ENCODE measurements around the gene PPIH. TPM values are rescaled to one million over a fixed set of nuclear protein-coding genes. Genes with fewer than 3 reads are reported as not detected.

Gene PPIH
- total and polyA plus RNA-seq, 2 of the 13 experiments (the other 11 are each of a cell fraction or from before 2014, with no cell fraction given) = 29.9 to 72.6 TPM

- TF ChIP-seq HDAC2 (CRISPR knock-in tag; IDR thresholded peaks at IDR 0.05) = peak; percentile 81; the same call in 1 of the 2 replicates
- TF ChIP-seq SP2 (CRISPR knock-in tag; IDR thresholded peaks at IDR 0.05) = peak; percentile 78
- no peak for TF ChIP-seq HNRNPK (IDR thresholded peaks at IDR 0.05; ENCODE audit: low read depth, low read length, poor library complexity, severe bottlenecking)
- TF ChIP-seq RXRA (CRISPR knock-in tag; IDR thresholded peaks at IDR 0.05) = peak; percentile 82; the same call in 1 of the 2 replicates
- TF ChIP-seq AKNA (CRISPR knock-in tag; IDR thresholded peaks at IDR 0.05; ENCODE audit: borderline replicate concordance) = no peak
- TF ChIP-seq, protein P1, sequence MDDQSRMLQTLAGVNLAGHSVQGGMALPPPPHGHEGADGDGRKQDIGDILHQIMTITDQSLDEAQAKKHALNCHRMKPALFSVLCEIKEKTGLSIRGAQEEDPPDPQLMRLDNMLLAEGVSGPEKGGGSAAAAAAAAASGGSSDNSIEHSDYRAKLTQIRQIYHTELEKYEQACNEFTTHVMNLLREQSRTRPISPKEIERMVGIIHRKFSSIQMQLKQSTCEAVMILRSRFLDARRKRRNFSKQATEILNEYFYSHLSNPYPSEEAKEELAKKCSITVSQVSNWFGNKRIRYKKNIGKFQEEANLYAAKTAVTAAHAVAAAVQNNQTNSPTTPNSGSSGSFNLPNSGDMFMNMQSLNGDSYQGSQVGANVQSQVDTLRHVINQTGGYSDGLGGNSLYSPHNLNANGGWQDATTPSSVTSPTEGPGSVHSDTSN (CRISPR knock-in tag; IDR thresholded peaks at IDR 0.05; ENCODE audit: borderline replicate concordance) = no peak
- TF ChIP-seq AFF4 (CRISPR knock-in tag; IDR thresholded peaks at IDR 0.05) = no peak
- TF ChIP-seq, protein P2, sequence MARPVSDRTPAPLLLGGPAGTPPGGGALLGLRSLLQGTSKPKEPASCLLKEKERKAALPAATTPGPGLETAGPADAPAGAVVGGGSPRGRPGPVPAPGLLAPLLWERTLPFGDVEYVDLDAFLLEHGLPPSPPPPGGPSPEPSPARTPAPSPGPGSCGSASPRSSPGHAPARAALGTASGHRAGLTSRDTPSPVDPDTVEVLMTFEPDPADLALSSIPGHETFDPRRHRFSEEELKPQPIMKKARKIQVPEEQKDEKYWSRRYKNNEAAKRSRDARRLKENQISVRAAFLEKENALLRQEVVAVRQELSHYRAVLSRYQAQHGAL (CRISPR knock-in tag; IDR thresholded peaks at IDR 0.05; ENCODE audit: not compliant biosample characterization) = no peak
- TF ChIP-seq KAT7 (CRISPR knock-in tag; IDR thresholded peaks at IDR 0.05; ENCODE audit: borderline replicate concordance) = no peak; the same call in 1 of the 2 replicates
- no peak for TF ChIP-seq SOX6 (IDR thresholded peaks at IDR 0.05)
- TF ChIP-seq SOX6 (CRISPR knock-in tag; IDR thresholded peaks at IDR 0.05) = peak; percentile 69; the same call in 1 of the 2 replicates
- no peak for TF ChIP-seq ZNF619 (CRISPR knock-in tag; IDR thresholded peaks at IDR 0.05)
- TF ChIP-seq IRF2 (CRISPR knock-in tag; IDR thresholded peaks at IDR 0.05) = peak; percentile 81
- peak; percentile 78; the same call in 1 of the 2 replicates for TF ChIP-seq ZNF441 (CRISPR knock-in tag; IDR thresholded peaks at IDR 0.05; ENCODE audit: borderline replicate concordance)
Observed at GRCh38 chr1:42657981-42658876, at the start of gene PPIH (continued).
